Left ventricle myocardium inferior (tissue), 1 donor: ENCODE measurements around the gene AP1B1. TPM values are rescaled to one million over a fixed set of nuclear protein-coding genes. Genes with fewer than 3 reads are reported as not detected.

ENCODE experiments used
- DNase-seq: peaks from one replicate; pipeline ENCODE4 v3.0.0-alpha.2; 2020
- H3K27ac ChIP-seq: fragments of 200-600 bp; replicated peaks from 2 replicates; pipeline ENCODE4 v1.8.0; 2021
- H3K27me3 ChIP-seq: fragments of 200-600 bp; 2 replicates; pipeline ENCODE4 v1.8.0; 2021; ENCODE audit warnings: low read depth
- H3K36me3 ChIP-seq: fragments of 200-600 bp; 2 replicates; pipeline ENCODE4 v1.8.0; 2021
- H3K4me1 ChIP-seq: fragments of 200-600 bp; 2 replicates; pipeline ENCODE4 v1.8.0; 2021
- H3K4me3 ChIP-seq: fragments of 200-600 bp; 2 replicates; pipeline ENCODE4 v1.8.0; 2021; ENCODE audit warnings: mild to moderate bottlenecking, moderate library complexity
- H3K9me3 ChIP-seq: fragments of 200-600 bp; replicated peaks from 2 replicates; pipeline ENCODE4 v1.8.0; 2021
- CTCF ChIP-seq: fragments of 200-600 bp; IDR thresholded peaks from 2 replicates; pipeline ENCODE4 v1.8.0; 2021; ENCODE audit warnings: antibody characterized with exemption, mild to moderate bottlenecking, borderline replicate concordance
- intact Hi-C: fragments of 100-400 bp; cut with micrococcal nuclease; formaldehyde crosslinking; loops from one replicate; pipeline ENCODE4 v1.11.0; 2022
- total RNA-seq: library from RNA; stranded (reverse); fragmentation: NEBNext Ultra II Directional; extraction: Animal tissue kit (Norgen Biotek cat#: 25700); gene quantifications from one replicate; pipeline ENCODE4 v1.2.1, GENCODE V29; 2021
- donor health status: DM: no; HTN: yes; CAD: no; lungs with severe emphysema.

The AP1B1 gene
- total RNA-seq, 1 donor from 2014 or later = 28.2 TPM

- Histone ChIP-seq H3K36me3 (no peaks in the 10 kb centered on the region), H3K27me3 (no peaks in the 10 kb centered on the region), H3K27ac (peak overlapping the region; percentile 97), H3K9me3 (no peaks in the 10 kb centered on the region), H3K4me3 (peak overlapping the region; percentile 94), H3K4me1 (peaks cover 76% of the 10 kb centered on the region)
- no peak for TF ChIP-seq CTCF
- intact Hi-C loops = no loop called here
- peak; percentile 88 for DNase-seq
Observed at GRCh38 chr22:29306835-29307595, 81.4 kb downstream of the AP1B1 start.

DNA sequence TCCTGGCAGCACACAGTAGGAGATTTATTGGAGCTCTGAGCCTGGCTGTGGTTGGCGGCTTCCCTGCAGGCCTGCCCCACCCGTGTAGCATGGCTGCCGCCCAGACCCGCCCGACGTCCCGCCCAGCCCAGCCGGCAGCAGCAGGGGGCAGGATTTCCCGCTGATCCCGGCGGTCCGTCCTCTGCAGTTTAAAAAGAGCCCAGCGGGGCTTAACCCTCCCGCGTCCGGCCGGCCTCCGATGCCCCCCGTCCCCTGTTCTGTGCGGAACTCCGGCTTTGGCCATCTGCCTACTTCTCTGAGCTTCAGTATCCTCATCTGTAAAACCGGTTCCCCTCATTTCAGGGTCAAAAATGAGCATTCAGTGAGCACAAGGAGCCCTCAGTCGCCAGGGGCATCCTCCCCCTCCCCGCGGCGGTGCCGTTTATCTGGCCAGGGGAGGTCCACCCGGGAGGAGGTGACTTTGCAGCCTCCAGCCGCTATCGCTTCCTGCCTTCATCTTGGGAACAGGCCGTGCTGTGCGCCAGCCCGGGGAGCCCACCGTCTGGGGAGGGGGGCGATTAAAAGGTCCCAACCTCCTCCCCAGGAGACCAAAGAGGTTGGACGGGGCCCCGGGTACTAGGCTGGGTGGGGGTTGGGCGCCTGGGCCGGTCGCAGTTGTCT, 82.1 kb downstream of the AP1B1 start, which contains the start of gene GAS2L1:
Gene GAS2L1 (plus strand): TSS at position 476 of the 660 bp plus-strand sequence. CDS start 1,456 bp downstream, outside the sequence.
- TF ChIP-seq CTCF = peak; percentile 86
- Histone ChIP-seq H3K4me3 (peak within 1 kb of the TSS; percentile 94), H3K4me1 (peaks cover 69% of the 10 kb centered on the region), H3K36me3 (no peaks in the 10 kb centered on the region), H3K27ac (peak within 1 kb of the TSS; percentile 97), H3K9me3 (no peaks in the 10 kb centered on the region), H3K27me3 (no peaks in the 10 kb centered on the region)
- intact Hi-C loops = no loop called here
- DNase-seq = peak; percentile 90

DNA sequence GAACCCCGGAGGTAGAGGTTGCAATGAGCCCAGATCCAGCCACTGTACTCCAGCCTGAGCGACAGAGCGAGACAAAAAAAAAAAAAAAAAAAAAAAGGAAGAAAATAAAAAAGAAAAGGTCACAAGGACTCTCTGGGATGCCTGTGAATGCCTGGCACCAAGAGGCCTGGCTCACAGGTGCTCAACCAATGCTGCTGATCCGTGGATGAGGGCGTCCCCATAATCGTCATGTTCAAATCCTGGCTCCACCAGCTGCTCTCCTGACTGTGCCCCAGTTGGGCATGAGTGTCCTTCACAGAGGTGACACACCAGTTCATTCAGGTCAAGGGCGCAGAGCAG, 82.6 kb downstream of the AP1B1 start:
- H3K27me3 ChIP-seq = no peaks in the 10 kb centered on the region
- no peak for TF ChIP-seq CTCF
- peaks cover 4% of the 10 kb centered on the region for H3K36me3 ChIP-seq
- H3K4me1 ChIP-seq = peaks cover 64% of the 10 kb centered on the region
- peak overlapping the region; percentile 97 for H3K27ac ChIP-seq
- H3K9me3 ChIP-seq = no peaks in the 10 kb centered on the region
- intact Hi-C loops = no loop called here
- DNase-seq = no peak
- peak overlapping the region; percentile 94 for H3K4me3 ChIP-seq

- peaks cover 33% of the 10 kb centered on the region for H3K36me3 ChIP-seq
- H3K27ac ChIP-seq = peak overlapping the region; percentile 48
- no peak for TF ChIP-seq CTCF
- H3K4me1 ChIP-seq = peaks cover 35% of the 10 kb centered on the region
- H3K9me3 ChIP-seq = no peaks in the 10 kb centered on the region
- no peak for DNase-seq
- no peak overlapping the region for H3K4me3 ChIP-seq
- no peaks in the 10 kb centered on the region for H3K27me3 ChIP-seq
- intact Hi-C loops = no loop called here
Observed at GRCh38 chr22:29302681-29303465, 85.5 kb downstream of the AP1B1 start.

GRCh38 chr22:29302402-29302680, 86.0 kb downstream of the AP1B1 start:
- Histone ChIP-seq H3K36me3 (peaks cover 39% of the 10 kb centered on the region), H3K9me3 (no peaks in the 10 kb centered on the region), H3K27ac (peak overlapping the region; percentile 48), H3K4me3 (no peak overlapping the region), H3K4me1 (peaks cover 29% of the 10 kb centered on the region), H3K27me3 (no peaks in the 10 kb centered on the region)
- no peak for DNase-seq
- TF ChIP-seq CTCF = no peak
- intact Hi-C loops = no loop called here
